Measurements from ENCODE around the gene TNNT1. TPM values are rescaled to one million over a fixed set of nuclear protein-coding genes. Genes with fewer than 3 reads are reported as not detected.

The TNNT1 gene
- polyA plus RNA-seq, 1 of the 3 experiments (the other 2 are of a cell fraction): 39.5 TPM

DNA sequence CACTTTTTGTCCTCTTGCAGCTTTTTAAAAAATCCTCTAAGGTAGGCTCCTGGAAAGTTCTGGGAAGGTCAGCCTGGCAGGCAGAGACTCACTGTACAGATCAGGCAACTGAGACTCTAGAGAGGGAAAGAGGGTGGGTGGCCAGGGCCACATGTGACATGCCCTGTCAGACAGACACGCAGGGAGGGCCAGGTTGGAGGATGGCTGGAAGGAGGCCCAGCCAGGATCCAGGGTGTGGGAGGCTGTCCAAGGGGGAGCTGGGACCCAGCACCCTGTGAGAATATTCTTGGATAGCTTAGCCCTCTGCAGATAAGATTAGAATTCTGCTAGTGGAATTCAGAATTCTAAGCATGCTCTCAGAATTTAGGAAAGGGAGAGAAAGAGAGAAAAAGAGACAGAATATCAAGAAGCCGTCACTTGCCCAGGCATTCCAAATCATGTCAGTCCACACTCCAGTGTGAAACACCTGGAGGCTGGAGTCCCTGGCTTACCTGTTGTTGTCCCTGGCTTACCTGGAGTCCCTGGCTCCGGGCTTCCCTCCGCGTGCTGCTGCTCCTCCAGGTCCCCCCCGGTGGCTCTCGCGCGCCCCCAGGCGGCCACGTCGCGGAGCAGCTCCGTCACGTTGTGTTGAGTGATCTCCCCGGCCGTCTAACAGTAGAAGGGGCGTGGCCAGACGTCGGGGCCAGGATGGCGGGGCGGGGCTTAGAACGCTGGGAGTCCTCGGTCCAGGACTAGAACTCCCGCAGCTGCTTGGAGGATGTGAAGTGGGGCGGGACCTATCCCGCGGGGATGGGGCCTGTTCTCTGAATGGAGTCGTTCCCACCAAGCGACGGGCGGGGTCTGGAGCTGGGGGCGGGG lies 11.4 kb upstream of the TNNT1 start (continued):
- TF ChIP-seq, protein P1, sequence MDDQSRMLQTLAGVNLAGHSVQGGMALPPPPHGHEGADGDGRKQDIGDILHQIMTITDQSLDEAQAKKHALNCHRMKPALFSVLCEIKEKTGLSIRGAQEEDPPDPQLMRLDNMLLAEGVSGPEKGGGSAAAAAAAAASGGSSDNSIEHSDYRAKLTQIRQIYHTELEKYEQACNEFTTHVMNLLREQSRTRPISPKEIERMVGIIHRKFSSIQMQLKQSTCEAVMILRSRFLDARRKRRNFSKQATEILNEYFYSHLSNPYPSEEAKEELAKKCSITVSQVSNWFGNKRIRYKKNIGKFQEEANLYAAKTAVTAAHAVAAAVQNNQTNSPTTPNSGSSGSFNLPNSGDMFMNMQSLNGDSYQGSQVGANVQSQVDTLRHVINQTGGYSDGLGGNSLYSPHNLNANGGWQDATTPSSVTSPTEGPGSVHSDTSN (IDR thresholded peaks at IDR 0.05): no peak
- TF ChIP-seq FOXJ3 (CRISPR knock-in tag; IDR thresholded peaks at IDR 0.05) (no peak), RAD21 (IDR thresholded peaks at IDR 0.05; ENCODE audit: low read length) (peak; percentile 71)
- TF ChIP-seq, protein P2, sequence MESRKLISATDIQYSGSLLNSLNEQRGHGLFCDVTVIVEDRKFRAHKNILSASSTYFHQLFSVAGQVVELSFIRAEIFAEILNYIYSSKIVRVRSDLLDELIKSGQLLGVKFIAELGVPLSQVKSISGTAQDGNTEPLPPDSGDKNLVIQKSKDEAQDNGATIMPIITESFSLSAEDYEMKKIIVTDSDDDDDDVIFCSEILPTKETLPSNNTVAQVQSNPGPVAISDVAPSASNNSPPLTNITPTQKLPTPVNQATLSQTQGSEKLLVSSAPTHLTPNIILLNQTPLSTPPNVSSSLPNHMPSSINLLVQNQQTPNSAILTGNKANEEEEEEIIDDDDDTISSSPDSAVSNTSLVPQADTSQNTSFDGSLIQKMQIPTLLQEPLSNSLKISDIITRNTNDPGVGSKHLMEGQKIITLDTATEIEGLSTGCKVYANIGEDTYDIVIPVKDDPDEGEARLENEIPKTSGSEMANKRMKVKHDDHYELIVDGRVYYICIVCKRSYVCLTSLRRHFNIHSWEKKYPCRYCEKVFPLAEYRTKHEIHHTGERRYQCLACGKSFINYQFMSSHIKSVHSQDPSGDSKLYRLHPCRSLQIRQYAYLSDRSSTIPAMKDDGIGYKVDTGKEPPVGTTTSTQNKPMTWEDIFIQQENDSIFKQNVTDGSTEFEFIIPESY (IDR thresholded peaks at IDR 0.05; ENCODE audit: borderline replicate concordance, low read depth): no peak

DNA sequence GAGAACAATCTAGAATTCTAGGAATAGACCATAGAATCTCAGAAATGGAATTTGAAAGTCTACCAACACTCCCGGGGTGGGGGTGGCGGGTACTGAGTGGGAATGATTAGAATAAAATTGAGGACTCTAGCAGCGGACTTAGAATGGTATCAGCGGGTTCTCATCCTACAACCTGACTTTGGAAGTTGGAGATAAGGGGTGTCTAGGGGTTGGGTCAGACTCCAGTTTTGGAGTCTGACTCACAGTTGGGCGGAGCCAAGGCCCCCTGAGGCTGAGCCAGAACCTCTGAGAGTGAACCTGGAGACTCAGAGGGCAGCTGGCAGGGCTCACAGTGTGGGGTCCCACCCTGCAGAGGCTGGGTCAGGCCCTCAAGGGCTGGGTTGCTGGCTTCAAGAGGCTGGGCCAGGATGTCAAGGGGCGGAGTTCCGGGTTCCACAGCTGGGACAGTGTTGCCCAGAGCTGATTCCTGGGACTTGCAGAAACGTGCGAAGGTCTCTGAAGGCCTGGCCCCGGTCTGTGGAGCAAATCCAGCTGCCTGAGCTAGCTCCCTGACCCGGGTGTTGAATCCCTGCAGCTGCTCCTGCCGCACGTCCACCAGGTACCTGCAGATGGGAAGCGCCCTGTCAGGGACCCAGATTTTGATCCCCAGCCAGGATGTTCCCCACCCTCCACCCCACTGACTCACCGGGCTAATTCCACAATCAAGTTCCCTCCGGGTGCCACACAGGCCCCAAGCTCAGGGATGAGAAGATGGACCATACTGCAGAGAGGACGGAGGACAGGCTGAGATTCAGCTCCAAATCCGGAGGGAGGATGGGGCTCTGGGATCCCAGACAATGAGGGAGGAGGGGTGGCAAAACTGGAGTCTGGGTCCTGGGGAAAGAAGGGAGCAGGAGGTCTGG lies 10.1 kb upstream of the TNNT1 start:
- H3K27me3 ChIP-seq (ENCODE audit: insufficient read depth): peaks cover 21% of the 10 kb centered on the region
- H3K4me1 ChIP-seq (ENCODE audit: control insufficient read depth in 1 of 2, insufficient read depth in 2 of 2, low read depth in 1 of 2, low read length in 1 of 2): peaks cover 0 to 10% of the 10 kb centered on the region in 2 experiments; a peak in 1 of 4 replicates
- WGBS (ENCODE audit: low lambda C conversion rate): 76% methylated on average over 10 of the region's 18 CpGs
- H3K9me2 ChIP-seq: no peaks in the 10 kb centered on the region
- no peak overlapping the region for H2AFZ ChIP-seq (ENCODE audit: low read depth)
- no peak overlapping the region for H3K27ac ChIP-seq (ENCODE audit: low read depth in 2 of 2, low read length in 1 of 2)
- H3F3A ChIP-seq (replicated peaks; ENCODE audit: insufficient read depth): peaks cover 7% of the 10 kb centered on the region
- POLR2A ChIA-PET: no interaction called here
- H3K9me3 ChIP-seq: no peaks in the 10 kb centered on the region
- DNase-seq: no peak
- no peaks in the 10 kb centered on the region for H3K36me3 ChIP-seq (replicated peaks in 1 of 2; ENCODE audit: control insufficient read depth in 1 of 2, insufficient read depth in 2 of 2, low read length in 1 of 2)
- H3K4me3 ChIP-seq (ENCODE audit: low read depth in 2 of 2, low read length in 1 of 2): no peak overlapping the region
- no peaks in the 10 kb centered on the region for H4K20me1 ChIP-seq (ENCODE audit: insufficient read depth)
- H3K9ac ChIP-seq: no peak overlapping the region
- no peaks in the 10 kb centered on the region for H3K79me2 ChIP-seq (ENCODE audit: insufficient read depth)
- no peak overlapping the region for H3K4me2 ChIP-seq
- TF ChIP-seq SIN3A (IDR thresholded peaks at IDR 0.05; ENCODE audit: borderline replicate concordance, low read depth, low read length): no peak
- no peak for TF ChIP-seq YY1 (IDR thresholded peaks at IDR 0.05; ENCODE audit: low read depth)
- TF ChIP-seq, protein P2 (IDR thresholded peaks at IDR 0.05; ENCODE audit: borderline replicate concordance, low read depth): no peak
- CTCF ChIA-PET: interaction anchor here (0.7 to 3.8 kb wide), 18 partner anchors 8 to 505 kb away, joined by 3 to 116 read pairs (median 4); partner anchors contain the start of genes PPP1R12C and PPP6R1
